ENCODE results near the gene TECRL.

- TF ChIP-seq EZH2 (IDR thresholded peaks at IDR 0.05; ENCODE audit: borderline replicate concordance, control insufficient read depth, low read depth, low read length), result no peak
- TF ChIP-seq BCL11A (IDR thresholded peaks at IDR 0.05; ENCODE audit: low read depth, low read length), result no peak
- no peak for TF ChIP-seq ZNF274 (IDR thresholded peaks at IDR 0.05; ENCODE audit: insufficient read depth, insufficient read length)
- TF ChIP-seq TARDBP (IDR thresholded peaks at IDR 0.05; ENCODE audit: borderline replicate concordance), result no peak
- TF ChIP-seq MXI1 (IDR thresholded peaks at IDR 0.05; ENCODE audit: low read depth, low read length), result no peak
- TF ChIP-seq POLR2A (IDR thresholded peaks at IDR 0.05; ENCODE audit: low read depth, low read length), result no peak
- no peak for TF ChIP-seq NR2C1 (IDR thresholded peaks at IDR 0.05)
- no peak for TF ChIP-seq SREBF2 (IDR thresholded peaks at IDR 0.05; ENCODE audit: low read length)
- TF ChIP-seq, protein P1, sequence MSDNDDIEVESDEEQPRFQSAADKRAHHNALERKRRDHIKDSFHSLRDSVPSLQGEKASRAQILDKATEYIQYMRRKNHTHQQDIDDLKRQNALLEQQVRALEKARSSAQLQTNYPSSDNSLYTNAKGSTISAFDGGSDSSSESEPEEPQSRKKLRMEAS (IDR thresholded peaks at IDR 0.05; ENCODE audit: low read depth, low read length), result no peak
Observed at GRCh38 chr4:64399313-64400109, 9.7 kb downstream of the TECRL start.
